Kidney tubule cell (primary cell): Measurements from ENCODE around the gene NHERF1.

Experiments
- DNase-seq: peaks from one replicate; pipeline ENCODE4 v3.0.0-alpha.2; 2018; ENCODE audit warnings: low spot score

Gene NHERF1

DNA sequence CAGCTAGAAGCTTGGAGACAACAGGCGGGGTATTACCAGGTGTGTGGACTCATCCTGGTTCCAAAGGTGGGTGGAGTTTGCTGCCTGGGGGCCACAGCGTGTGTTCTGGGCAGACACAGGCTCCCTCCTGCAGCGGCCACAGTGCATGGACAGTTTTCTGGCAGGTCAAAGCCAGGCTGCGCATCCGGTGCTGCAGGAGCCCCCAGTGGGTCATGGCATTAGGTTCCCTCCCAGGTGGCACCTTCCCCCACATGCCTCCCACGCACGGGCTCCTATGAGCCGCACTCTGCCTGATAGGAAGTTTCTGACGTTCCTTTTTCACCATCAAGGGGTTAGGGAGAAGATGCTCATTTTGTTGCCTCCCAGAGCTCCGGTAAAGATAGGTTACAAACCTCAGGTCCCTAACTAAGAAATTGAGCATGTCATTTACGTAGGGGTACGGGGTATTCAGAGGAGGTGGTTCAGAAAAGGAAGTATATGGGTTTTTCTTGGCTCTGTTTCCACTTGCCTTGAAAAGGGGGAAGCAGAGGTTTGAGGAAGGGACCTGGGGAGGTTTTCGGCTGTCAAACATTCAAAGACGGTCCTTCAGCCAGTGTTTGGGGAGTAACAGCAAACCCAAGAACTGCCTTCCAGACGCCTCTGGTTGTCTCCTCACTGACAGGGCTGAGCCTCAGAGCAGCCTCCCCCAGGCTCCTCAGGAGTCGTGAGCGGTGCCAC lies 60.4 kb downstream of the NHERF1 start:
- no peak for DNase-seq

DNA sequence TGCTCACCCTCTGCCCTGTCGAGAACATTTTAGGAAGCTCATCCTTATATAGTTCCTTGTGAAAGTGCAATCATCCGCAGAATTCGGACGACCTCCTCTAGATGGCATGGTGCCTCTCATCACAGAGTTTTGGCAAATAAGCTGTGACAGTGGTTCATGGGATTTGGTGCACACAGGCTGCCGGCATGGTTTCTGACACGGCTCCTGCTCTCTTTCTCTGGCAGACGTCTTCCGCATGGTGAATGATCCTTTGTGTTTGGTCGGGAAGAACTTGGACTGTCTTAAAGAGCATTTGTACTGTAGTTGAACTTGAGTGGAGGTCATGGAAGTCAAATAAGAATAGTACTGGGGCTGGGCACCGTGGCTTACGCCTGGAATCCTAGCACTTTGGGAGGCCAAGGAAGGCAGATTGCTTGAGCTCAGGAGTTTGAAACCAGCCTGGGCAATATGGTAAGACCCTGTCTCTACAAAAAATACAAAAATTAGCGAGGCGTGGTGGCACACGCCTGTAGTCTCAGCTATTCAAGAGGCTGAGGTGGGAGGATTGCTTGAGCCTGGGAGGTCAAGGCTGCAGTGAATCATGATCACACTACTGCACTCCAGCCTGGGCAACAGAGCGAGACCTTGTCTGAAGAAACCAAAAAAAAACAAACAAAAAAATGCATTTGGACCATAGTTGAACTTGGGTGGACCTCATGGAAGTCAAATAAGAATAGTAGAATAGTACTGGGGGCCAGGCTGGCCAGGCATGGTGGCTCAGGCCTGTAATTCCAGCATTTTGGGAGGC lies 62.5 kb downstream of the NHERF1 start:
- peak; percentile 21 for DNase-seq

DNA sequence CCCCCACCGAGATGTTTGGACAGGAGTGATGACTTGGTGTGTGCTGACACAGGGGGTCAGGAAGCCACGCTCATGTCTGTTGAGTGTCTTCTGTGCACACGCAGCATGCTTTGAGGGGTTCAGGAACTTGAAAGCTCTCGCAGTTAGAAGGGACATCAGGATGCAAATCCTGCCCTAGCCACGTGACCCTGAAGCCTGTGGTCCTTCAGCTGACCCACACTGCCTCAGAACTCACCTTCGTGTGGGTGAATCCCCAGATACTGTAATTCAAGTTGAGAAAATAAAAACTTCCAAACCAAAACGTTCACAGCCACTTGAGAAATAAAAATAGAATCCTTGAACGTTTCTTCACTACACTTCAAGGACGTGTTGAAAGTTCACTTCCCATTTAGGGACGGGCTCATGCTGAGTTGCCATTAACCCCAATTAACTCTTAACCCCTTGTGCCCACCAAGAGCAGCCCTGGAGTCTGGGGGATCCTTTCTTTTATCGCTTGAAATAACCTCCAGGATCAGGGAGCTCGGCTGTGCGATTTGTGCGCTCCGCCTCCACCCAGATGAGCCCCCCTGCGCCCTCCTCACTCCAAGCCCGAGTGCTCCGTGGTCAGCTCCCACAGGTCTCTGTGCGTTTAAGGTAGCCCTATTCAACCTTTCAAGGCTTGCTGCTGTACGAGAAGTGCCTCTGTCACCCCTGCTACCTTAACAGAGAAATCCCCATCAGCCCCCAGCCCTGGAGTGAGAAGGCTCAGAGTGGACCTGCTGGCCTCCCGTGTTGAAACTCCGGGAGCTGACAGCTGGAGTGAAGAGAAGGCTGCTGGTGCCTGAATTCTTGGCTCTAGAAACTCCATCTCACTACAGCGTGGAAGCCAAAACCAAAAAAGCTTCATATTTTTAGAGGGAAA lies 63.9 kb downstream of the NHERF1 start:
- DNase-seq = no peak

DNA sequence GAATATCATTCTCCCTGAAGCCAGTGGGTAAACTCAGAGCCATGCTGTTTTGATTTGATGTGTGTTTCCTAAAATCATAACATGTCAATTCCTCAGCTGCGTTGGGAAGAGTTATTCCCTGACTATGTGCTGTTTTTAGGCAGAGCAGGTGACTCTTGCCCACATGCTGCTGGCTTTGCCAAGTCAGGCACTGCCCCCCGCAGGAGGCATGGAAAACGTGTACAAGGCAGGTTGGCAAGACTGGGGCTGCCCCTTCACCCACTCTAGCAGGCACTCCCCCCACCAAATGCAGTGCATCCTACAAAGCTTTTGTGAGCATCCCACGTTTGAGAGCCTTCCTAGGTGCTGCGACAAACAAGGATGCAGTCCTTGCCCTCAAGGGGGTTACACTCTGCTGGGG lies 66.0 kb downstream of the NHERF1 start:
- no peak for DNase-seq

DNA sequence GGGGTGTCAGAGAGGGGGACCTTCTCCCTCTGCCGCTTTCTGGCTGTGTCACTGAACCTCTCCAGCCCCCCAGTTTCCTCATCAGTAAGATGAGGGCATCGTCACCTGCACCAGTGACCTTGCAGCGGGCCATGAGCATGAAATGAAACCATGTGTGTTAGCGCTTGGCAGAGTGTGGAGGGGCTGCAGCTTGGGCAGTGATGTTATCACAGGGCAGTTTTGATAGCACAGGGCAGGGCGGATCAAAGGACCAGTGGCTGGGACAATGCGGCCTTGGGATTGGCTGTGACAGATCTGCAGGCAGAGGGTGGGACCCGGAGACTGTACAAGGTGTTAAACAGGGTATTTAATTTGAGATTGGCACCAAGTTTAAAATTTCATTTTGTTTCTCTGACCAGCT lies 66.6 kb downstream of the NHERF1 start:
- DNase-seq = no peak

DNA sequence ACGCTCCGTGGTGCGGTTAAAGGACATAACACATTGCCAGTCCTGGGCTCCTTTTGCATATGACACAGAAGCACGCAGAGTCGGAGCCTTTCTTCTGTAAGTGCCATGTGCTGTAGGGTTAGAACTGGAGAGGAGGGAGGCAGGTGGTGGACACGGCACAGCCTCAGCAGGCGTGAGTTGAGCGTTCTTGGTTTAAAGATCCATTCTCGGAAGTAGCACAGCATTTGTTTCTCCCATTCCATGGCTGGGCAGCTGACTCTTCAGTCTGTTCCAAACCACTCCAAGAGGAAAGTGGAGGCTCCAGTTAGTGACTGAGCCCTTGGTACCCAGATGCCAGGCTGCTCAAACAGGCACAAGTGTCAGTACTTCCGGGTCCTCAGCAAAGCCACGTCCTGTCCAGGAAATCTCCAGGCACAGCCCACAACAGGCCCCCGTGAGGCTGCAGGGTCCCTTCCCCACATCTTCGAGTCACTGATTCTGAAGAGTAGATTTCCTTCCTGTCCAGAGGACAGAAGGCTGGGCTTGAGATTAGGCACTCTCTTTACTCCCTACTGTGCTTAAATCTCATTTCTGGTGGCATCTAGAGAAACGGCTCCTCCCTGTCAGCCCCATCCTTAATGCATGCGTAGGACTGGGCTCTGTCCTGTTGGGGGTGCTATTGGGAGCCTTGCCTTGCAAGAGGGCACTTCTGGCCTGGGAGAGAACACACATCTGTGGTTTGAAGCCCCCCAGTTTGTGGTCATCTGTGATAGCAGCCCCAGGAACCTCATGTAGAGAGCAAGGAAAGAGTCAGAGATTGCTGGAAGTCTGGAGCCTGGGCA lies 67.3 kb downstream of the NHERF1 start:
- DNase-seq = no peak

DNA sequence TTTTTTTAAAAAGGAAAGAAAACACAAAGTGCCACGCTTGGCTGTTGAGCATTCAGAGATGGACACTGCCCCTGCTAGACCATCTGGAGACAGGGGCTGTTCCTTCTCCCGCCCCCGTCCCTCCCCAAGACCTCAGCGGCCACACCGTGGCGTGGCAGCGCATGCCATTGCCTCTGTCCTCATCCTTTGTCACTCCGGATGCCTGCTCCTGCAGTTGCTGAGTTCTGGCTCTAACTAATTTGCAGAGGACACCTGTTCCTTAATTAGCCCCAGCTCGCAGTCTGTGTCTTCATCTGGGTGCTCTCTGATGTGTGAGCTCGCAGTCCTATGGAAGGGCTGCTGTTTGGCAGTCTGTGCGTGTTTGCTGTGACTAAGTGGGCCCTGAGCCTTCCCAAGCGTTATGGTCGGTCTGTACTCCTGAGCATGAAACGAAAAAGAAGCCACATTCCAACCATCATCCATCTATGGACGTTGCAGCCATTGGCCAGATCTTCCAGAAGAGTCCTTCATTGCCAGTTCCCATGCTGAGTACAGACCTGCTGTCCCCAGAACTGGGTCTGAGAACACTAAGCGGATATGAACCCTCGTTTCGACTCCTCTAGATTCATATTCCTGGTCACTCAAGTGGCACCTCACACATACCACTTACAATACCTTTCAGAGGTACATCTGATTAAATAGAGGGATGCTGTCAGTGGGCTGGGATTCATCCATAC lies 68.6 kb downstream of the NHERF1 start:
- DNase-seq = no peak

DNA sequence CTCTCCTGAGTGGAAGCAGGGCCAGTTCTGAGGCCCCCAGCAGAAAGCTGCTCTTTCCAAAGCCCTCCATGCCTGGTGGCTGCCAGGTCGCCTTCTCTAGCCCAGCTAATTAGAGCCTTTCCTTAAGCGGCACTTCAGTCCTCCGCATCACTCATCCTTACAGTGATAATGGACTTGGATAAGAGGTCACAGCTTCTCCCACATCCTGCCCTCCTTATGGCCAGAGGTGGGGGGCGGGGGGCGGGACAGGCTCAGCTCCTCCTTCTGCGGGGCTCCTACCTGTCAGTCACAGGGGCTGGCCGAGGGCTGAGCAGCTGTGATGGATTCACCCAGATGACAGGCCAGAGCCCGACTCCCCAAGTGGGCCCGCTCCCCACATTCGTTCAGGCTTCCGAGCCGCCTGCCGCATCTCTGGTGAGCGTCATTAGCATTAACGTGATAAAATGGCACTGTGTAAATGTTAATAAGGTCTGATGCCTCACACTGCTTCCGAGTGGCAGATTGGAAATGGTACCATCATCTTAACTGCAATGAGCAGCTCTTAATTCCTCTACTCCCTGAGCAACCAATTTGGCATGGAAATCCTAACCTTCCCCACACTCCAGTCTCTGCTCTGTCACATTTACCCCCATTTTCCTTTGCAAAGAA lies 70.0 kb downstream of the NHERF1 start:
- no peak for DNase-seq
